ENCODE results near the gene FREM1. TPM values are rescaled to one million over a fixed set of nuclear protein-coding genes. Genes with fewer than 3 reads are reported as not detected.

The FREM1 gene
- total RNA-seq, 1 donor from 2014 or later = 2.7 TPM

GRCh38 chr9:14799030-14799429 lies 111.2 kb downstream of the FREM1 start:
- intact Hi-C loops (cut with DNase I) = no loop called here
- no peak overlapping the region for H3K27ac ChIP-seq
- no peaks in the 10 kb centered on the region for H3K9me3 ChIP-seq
- H3K4me3 ChIP-seq = no peak overlapping the region
- DNase-seq (ENCODE audit: extremely low spot score in 2 of 2) = no peak
- H3K4me1 ChIP-seq = no peaks in the 10 kb centered on the region
- no peaks in the 10 kb centered on the region for H3K36me3 ChIP-seq
- TF ChIP-seq POLR2AphosphoS5 (IDR thresholded peaks at IDR 0.05; ENCODE audit: insufficient read depth in 1 of 2, low read depth in 1 of 2) (no peak), CTCF (IDR thresholded peaks at IDR 0.05) (no peak), POLR2A (IDR thresholded peaks at IDR 0.05) (no peak)
- H3K27me3 ChIP-seq = no peaks in the 10 kb centered on the region

GRCh38 chr9:14797435-14797834 lies 112.8 kb downstream of the FREM1 start:
- Histone ChIP-seq H3K9me3 (no peaks in the 10 kb centered on the region), H3K4me3 (no peak overlapping the region), H3K36me3 (no peaks in the 10 kb centered on the region), H3K4me1 (no peaks in the 10 kb centered on the region), H3K27me3 (no peaks in the 10 kb centered on the region), H3K27ac (no peak overlapping the region)
- intact Hi-C loops (cut with DNase I) = no loop called here
- no peak for DNase-seq (ENCODE audit: extremely low spot score in 2 of 2)
- TF ChIP-seq POLR2AphosphoS5 (IDR thresholded peaks at IDR 0.05; ENCODE audit: insufficient read depth in 1 of 2, low read depth in 1 of 2) (no peak), CTCF (IDR thresholded peaks at IDR 0.05) (no peak), POLR2A (IDR thresholded peaks at IDR 0.05) (no peak)

DNA sequence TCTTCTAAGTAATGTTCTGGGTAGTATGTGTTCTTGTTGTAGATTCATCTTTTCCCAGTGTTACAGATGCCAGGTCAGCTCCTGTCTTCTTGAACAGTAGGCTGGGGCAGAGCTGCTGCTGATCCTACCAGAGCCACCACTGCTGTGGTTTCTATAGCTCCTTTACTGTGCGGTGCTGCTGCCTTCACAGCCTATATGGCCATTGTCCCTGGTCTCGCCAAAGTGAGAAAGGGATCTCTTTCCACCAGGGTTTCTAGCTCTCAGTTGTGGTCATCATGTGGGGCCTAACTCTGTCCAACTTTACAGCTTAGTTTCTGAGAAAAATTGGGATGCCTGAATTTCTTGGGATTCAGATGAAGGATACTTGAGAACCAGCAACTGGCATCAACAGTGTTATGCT lies 116.8 kb downstream of the FREM1 start:
- Histone ChIP-seq H3K9me3 (no peaks in the 10 kb centered on the region), H3K27ac (no peak overlapping the region), H3K4me3 (no peak overlapping the region), H3K4me1 (no peaks in the 10 kb centered on the region), H3K27me3 (no peaks in the 10 kb centered on the region), H3K36me3 (no peaks in the 10 kb centered on the region)
- TF ChIP-seq CTCF (IDR thresholded peaks at IDR 0.05) (no peak), POLR2AphosphoS5 (IDR thresholded peaks at IDR 0.05; ENCODE audit: insufficient read depth in 1 of 2, low read depth in 1 of 2) (no peak), POLR2A (IDR thresholded peaks at IDR 0.05) (no peak)
- DNase-seq (ENCODE audit: extremely low spot score in 2 of 2) = no peak
- intact Hi-C loops (cut with DNase I) = no loop called here

- TF ChIP-seq POLR2AphosphoS5 (IDR thresholded peaks at IDR 0.05; ENCODE audit: insufficient read depth in 1 of 2, low read depth in 1 of 2) = no peak
- TF ChIP-seq CTCF (IDR thresholded peaks at IDR 0.05) = no peak
- DNase-seq (ENCODE audit: extremely low spot score in 2 of 2) = no peak
- Histone ChIP-seq H3K4me3 (no peak overlapping the region), H3K27me3 (no peaks in the 10 kb centered on the region), H3K27ac (no peak overlapping the region), H3K36me3 (no peaks in the 10 kb centered on the region), H3K4me1 (no peaks in the 10 kb centered on the region), H3K9me3 (no peaks in the 10 kb centered on the region)
- intact Hi-C loops (cut with DNase I) = no loop called here
These were observed 119.6 kb downstream of the FREM1 start for GRCh38 chr9:14790628-14791027.

- TF ChIP-seq POLR2AphosphoS5 (IDR thresholded peaks at IDR 0.05; ENCODE audit: insufficient read depth in 1 of 2, low read depth in 1 of 2) (no peak), CTCF (IDR thresholded peaks at IDR 0.05) (no peak), POLR2A (IDR thresholded peaks at IDR 0.05) (no peak)
- intact Hi-C loops (cut with DNase I) = no loop called here
- H3K27ac ChIP-seq = no peak overlapping the region
- H3K4me3 ChIP-seq = no peak overlapping the region
- H3K36me3 ChIP-seq = no peaks in the 10 kb centered on the region
- H3K27me3 ChIP-seq = no peaks in the 10 kb centered on the region
- no peaks in the 10 kb centered on the region for H3K9me3 ChIP-seq
- H3K4me1 ChIP-seq = no peaks in the 10 kb centered on the region
- no peak for DNase-seq (ENCODE audit: extremely low spot score in 2 of 2)
These were observed 121.4 kb downstream of the FREM1 start for GRCh38 chr9:14788846-14789245.
